Fibroblast of skin of left quadriceps (primary cell): Measurements from ENCODE around the gene TMCO2.
"Not testable (repeated sequence)": the region's sequence is repeated elsewhere in the genome, so short reads cannot be mapped to it uniquely, and the experiment has no call there.

Source experiments
- DNase-seq, 2 experiments: peaks; one replicate each; pipeline ENCODE4 v3.0.0-alpha.2; 2013; ENCODE audit warnings: low read depth in 2 of 2

The TMCO2 gene

DNA sequence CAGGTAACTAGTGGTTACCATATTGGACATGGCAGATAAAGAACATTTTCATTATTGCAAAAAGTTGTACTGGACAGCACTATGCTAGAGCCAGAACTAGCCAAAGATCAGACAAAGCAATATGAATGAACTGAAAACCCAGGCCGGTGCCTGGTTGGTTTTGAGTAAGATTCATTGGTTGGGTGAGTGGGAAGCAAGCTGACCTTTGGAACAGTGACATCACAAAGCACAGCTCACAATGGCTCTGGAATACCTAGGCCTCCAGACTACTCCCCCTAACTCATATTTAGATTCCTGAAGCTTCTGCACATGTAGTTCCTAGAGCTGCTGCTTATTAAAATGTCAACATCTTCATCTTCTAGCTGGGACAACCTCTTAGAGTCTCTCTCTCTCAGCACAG is at the start of gene TMCO2:
Gene TMCO2, plus strand, starts transcription at position 283 of the 400 bp plus-strand sequence. Its CDS starts 57 bp downstream, at position 340.
- DNase-seq, result no peak

- DNase-seq, result no peak
Observed at GRCh38 chr1:40199126-40199525, 48.6 kb upstream of the TMCO2 start.

- no peak for DNase-seq
Observed at GRCh38 chr1:40204856-40205255, 42.9 kb upstream of the TMCO2 start.

- DNase-seq, result no peak
Observed at GRCh38 chr1:40210511-40211204, 37.1 kb upstream of the TMCO2 start.

GRCh38 chr1:40218333-40218732 is 29.4 kb upstream of the TMCO2 start:
- DNase-seq, result no peak

DNA sequence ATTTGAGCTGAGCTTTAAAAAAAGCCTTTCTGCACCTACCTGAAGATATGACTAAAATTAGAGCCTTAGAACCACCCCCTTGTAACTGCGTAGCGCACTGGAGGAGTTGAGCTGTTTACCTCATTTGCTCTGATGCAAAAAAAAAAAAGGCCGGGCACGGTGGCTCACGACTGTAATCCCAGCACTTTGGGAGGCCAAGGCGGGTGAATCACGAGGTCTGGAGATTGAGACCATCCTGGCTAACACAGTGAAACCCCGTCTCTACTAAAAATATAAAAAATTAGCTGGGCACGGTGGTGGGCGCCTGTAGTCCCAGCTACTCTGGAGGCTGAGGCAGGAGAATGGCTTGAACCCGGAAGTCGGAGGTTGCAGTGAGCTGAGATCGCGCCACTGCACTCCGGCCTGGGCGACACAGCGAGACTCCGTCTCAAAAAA is 26.2 kb upstream of the TMCO2 start:
- not testable (repeated sequence) for DNase-seq

DNA sequence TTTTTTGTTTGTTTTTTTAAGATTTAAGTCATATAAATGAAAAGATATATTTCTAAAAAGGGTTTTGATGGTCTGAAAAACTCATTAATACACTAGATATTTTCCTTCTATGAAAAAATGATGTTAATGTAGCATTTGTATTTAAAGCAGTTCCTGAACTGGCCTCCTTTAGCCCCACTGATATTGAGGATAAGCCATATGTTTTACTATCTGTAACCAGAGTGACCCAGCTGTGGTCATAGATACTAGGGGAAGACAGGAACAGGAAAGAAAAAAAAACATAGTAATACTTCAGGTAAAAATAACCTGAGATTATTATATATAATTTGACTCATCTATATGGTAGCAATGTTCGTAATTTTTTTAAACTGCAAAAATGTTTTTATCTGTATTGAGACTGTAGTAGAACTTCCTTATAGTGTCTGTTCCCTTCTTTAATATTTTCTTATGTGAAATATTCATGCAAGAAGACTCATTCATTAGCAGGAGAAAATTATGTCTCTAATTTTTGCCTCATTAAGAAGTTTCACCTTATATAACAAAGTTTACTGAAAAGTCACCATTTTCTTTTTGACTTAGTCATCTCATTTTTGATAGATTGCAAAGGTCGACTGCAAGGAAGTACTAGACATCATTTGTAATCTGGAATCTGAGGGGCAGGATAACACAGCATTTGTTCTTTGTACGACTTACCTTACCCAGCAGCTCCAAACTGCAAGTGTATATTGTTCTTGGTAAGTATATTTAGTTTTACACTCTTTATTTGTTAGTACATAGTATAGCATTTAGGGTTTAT is 25.6 kb upstream of the TMCO2 start:
- no peak for DNase-seq

GRCh38 chr1:40224040-40224439 is 23.7 kb upstream of the TMCO2 start:
- no peak for DNase-seq

- DNase-seq, result no peak
Observed at GRCh38 chr1:40226192-40226591, 21.5 kb upstream of the TMCO2 start.

DNA sequence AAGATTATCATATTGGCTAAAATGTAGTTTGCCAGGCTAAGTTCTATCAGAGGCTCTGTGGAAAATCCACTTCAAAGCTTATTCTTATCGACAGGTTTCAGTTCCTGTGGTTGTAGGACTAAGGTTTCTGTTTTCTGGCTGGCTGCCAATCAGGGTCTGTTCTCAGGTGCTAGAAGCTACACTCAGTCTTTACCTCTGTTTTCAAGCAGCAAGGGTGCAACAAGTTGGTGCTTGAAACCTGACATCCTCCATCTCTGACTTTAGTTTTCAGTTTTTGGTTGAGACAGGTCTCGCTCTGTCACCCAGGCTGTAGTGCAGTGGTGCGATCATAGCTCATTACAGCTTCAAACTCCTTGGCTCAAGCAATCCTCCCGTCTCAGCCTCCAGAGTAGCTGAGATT is 15.3 kb upstream of the TMCO2 start:
- no peak for DNase-seq

DNA sequence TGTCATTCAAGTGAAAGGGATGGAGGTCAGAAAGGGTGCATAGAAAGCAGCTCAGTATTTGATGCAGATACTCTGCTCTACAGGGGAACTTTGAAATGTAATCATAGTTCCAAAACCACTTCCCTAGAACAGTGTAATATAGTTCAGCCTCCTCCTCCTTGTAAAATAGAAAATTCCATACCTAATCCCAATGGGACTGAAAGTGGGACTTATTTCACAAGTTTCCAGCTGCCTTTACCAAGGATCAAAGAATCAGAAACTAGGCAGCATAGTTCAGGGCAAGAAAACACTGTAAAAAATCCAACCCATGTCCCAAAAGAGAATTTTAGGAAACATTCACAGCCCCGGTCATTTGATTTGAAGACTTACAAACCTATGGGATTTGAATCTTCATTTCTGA is 8.1 kb upstream of the TMCO2 start:
- DNase-seq, result no peak

DNA sequence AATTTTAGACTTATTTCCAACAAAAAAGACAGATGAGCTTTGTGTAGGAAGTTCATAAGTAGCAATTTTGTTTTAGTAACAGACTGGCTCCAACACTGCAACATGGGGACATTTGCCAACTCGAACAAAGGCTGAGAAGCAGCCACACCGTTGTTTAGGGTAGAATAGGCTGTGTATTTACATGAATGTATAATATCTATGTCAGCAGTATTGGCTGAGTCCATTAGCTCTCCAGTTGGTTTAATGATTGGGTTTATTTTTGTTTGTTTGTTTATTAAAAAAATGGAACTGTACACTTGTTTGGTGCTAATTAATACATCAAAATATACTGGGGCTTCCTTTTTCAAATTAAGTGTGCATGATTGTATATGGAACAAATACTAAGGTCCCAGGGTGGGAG is 7.3 kb upstream of the TMCO2 start:
- DNase-seq, result no peak

- no peak for DNase-seq
Observed at GRCh38 chr1:40241362-40241761, 6.4 kb upstream of the TMCO2 start.

- no peak for DNase-seq
Observed at GRCh38 chr1:40243351-40243750, 4.4 kb upstream of the TMCO2 start.

- DNase-seq, result no peak
Observed at GRCh38 chr1:40244138-40244744, 3.5 kb upstream of the TMCO2 start.

DNA sequence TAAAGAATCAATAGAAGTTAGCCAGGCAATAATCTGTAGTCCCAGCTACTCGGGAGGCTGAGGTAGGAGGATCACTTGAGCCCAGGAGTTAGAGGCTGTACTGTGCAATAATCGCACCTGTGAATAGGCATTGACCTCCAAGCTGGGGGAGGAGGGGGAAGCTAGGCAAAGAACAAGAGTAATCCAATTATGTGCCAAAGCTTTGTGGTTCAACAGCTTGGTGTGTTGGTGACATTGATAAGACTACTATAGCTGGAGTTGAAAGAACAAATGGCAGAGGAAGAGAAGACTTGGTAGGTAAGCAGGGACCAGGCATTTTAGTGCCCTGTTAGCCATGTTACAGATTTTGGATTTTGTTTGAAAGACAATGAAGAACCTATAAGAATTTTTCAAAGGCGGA is 2.1 kb upstream of the TMCO2 start:
- DNase-seq, result no peak

DNA sequence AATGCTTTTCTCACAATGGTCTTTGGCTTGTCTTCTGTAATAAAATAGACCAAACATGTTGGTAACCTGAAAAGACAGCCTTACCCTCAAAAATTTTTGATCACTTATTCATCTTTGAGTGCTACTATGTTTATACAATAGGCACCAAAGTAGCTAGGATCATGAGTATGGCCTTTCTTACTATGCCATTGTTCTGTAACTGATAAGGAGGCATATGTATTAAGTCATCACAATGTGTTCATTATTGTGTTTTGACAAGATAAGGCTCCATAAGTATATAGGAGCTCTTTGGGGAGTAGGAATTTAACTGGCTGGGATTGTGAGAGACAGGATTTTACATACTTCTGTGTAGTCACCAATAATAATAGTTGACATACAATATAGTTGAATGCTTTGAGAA is 675 bp downstream of the TMCO2 start:
- DNase-seq, result no peak

DNA sequence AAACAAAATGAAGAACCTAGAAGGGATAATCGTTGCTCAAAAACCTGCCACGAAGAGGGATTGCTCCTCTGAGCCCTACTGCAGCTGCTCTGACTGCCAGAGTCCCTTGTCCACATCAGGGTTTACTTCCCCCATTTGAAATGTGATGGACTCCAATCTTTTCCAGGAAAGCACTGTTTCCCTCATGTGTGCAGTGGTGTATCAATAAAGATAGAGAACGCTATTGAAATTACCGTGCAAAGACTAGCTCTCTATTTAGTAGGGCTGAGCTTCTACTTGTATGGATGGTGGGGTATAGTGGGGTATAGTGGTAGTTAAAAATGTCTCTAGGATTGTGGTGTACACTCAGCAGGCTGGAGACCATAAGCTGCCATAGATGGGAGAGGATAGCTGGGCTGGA is 3.7 kb downstream of the TMCO2 start:
- no peak for DNase-seq

GRCh38 chr1:40252601-40253000 is 4.9 kb downstream of the TMCO2 start:
- no peak for DNase-seq

DNA sequence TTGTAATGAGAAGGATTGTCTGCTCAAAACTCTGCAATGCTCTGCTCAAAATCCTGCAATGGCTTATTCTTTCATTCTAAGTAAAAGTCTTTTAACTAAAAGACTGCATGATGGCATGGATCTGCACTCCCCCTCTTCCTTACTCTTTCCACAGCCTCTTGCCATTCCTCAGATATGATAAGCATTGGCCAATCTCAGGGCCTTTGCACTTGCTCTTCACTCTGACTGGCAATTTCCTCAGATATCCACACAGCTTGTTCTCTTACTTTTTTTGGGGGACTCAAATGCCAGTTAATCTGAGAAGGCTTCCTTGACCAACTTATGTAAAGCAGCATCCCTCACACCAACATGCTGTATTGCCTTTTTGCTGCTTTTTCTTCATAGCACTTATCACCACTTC is 7.5 kb downstream of the TMCO2 start:
- DNase-seq, result no peak

DNA sequence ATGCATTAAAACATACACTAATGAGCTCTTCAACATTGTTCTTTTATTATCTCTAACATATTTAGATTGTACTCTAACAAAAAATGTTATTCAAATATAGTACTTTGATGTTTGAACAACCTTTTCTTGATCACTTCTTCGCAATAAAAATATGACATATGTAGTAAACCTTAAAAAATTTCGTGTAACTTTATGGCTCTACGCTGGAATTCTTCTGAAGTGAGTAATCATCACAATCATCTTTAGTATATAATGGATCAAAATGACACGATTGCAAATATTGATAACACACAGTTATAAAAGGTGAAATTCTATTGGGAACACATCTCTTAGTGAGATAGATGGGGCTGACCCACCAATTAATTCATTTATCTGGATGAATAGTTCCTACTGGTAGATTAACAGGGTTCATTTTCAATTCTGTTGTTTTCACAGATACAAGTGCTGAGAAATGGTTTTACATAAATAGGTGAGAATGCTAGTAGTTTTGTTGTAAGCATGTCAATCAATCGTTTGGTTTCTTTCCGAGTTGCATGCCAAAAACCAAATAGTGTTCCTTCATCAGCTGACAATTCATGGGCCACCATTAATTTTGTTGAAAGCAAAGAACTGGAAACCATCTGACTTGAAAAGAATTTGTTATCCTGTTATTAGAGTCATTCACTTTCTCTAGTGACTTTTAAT is 8.8 kb downstream of the TMCO2 start:
- DNase-seq, result no peak

DNA sequence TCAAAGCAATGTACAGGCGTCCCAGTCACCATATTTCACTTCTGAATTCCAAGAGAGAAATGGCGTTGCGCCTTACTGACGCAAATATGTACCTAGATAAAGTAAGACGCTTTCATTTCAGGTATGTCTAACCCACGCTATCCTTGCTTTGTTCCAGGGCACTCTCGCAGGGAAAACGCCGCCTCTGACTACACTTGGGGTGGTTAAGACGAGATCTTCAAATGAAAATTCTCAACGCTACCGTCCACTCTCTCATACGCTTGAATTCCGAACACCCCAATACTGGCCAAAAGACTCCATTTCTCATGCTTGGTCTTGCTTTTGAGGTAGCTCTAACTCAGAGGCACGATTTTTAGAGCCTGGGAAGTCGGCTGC is 9.6 kb downstream of the TMCO2 start:
- DNase-seq, result no peak
